GM12872 (cell line): ENCODE data around the gene NPFFR1.

Source experiments
- CTCF ChIP-seq: IDR thresholded peaks from 3 replicates; pipeline ENCODE4 v1.5.1; 2011; ENCODE audit warnings: low read depth, mild to moderate bottlenecking, low read length, moderate library complexity; ENCODE audit not compliant: insufficient read depth

The NPFFR1 gene

GRCh38 chr10:70221030-70221429 lies 62.8 kb downstream of the NPFFR1 start:
- TF ChIP-seq CTCF: no peak

- TF ChIP-seq CTCF: no peak
Measured at GRCh38 chr10:70212879-70213278, 70.9 kb downstream of the NPFFR1 start.

GRCh38 chr10:70212277-70212676 lies 71.5 kb downstream of the NPFFR1 start:
- TF ChIP-seq CTCF: no peak

GRCh38 chr10:70206762-70207161 lies 77.0 kb downstream of the NPFFR1 start:
- no peak for TF ChIP-seq CTCF

GRCh38 chr10:70201105-70201504 lies 82.7 kb downstream of the NPFFR1 start:
- TF ChIP-seq CTCF: no peak

GRCh38 chr10:70198696-70199466 lies 84.9 kb downstream of the NPFFR1 start:
- TF ChIP-seq CTCF: no peak
